ENCODE results near the gene TUBB. TPM values are rescaled to one million over a fixed set of nuclear protein-coding genes. Genes with fewer than 3 reads are reported as not detected.

Gene TUBB
- total and polyA plus RNA-seq, 9 of the 15 experiments (the other 6 are each of a cell fraction or from before 2014, with no cell fraction given): 971 to 2,870 (median 1,478) TPM

DNA sequence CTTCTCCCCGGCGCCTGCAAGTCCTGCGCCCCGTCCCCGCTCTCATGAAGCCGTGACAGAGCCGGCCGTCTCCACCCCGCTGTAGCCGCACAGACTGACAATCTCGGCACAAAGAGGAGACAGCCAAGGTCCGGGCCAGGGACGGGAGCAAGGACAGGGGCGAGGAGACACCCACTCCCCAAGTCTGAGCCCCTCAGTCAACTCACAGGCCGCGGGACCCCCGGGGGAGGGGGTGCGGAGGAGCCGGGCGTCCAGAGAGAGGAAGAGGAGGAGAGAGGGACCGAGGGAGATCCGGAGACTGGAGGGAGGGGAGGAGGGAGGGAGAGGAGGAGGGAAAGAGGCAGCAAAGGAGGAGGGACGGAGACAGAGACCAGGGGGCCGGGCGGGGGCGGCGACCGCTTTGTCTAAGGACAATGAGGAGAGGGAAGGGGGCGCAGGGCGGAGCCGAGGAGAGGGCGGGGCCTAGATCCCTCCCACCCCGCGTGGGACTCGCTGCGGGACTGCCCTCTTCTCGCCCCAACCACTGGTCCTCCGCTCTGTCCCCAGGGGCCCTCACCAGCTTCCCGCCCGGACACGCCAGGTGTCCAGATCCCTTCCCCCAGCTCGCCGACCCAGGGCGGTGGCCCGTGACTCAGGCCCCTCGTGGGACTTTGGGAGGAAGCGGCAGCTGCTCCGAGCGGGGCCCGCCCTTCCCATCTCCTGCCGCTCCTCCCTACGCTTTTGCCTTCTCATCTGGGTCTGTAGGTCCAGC is 33.1 kb upstream of the TUBB start (continued):
- no peak for TF ChIP-seq POU5F1 (IDR thresholded peaks at IDR 0.05; ENCODE audit: borderline replicate concordance, low read depth, low read length, partially characterized antibody)
- TF ChIP-seq, protein P1, sequence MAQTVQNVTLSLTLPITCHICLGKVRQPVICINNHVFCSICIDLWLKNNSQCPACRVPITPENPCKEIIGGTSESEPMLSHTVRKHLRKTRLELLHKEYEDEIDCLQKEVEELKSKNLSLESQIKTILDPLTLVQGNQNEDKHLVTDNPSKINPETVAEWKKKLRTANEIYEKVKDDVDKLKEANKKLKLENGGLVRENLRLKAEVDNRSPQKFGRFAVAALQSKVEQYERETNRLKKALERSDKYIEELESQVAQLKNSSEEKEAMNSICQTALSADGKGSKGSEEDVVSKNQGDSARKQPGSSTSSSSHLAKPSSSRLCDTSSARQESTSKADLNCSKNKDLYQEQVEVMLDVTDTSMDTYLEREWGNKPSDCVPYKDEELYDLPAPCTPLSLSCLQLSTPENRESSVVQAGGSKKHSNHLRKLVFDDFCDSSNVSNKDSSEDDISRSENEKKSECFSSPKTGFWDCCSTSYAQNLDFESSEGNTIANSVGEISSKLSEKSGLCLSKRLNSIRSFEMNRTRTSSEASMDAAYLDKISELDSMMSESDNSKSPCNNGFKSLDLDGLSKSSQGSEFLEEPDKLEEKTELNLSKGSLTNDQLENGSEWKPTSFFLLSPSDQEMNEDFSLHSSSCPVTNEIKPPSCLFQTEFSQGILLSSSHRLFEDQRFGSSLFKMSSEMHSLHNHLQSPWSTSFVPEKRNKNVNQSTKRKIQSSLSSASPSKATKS (CRISPR knock-in tag; IDR thresholded peaks at IDR 0.05): no peak
- no peak for TF ChIP-seq ELF2 (CRISPR knock-in tag; IDR thresholded peaks at IDR 0.05)
- TF ChIP-seq, protein P2, sequence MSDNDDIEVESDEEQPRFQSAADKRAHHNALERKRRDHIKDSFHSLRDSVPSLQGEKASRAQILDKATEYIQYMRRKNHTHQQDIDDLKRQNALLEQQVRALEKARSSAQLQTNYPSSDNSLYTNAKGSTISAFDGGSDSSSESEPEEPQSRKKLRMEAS (CRISPR knock-in tag; IDR thresholded peaks at IDR 0.05): peak; percentile 94
- TF ChIP-seq HNRNPL (IDR thresholded peaks at IDR 0.05; ENCODE audit: low read depth, low read length): no peak
- no peak for TF ChIP-seq ZFP1 (CRISPR knock-in tag; IDR thresholded peaks at IDR 0.05)
- no peak for TF ChIP-seq ZNF408 (CRISPR knock-in tag; IDR thresholded peaks at IDR 0.05; ENCODE audit: low read depth)
- peak; percentile 47; the same call in 1 of the 2 replicates for TF ChIP-seq TGIF2 (CRISPR knock-in tag; IDR thresholded peaks at IDR 0.05)
- TF ChIP-seq ZNF24 (IDR thresholded peaks at IDR 0.05): peak; percentile 70
- peak; percentile 42; the same call in 1 of the 2 replicates for TF ChIP-seq JUN (IDR thresholded peaks at IDR 0.05; ENCODE audit: borderline replicate concordance, low read depth, low read length)
- TF ChIP-seq JUN (CRISPR knock-in tag; IDR thresholded peaks at IDR 0.05; ENCODE audit: borderline replicate concordance): peak; percentile 30; the same call in 1 of the 2 replicates
- no peak for TF ChIP-seq HMG20B (CRISPR knock-in tag; IDR thresholded peaks at IDR 0.05)
- TF ChIP-seq NR2F6 (CRISPR knock-in tag; IDR thresholded peaks at IDR 0.05): no peak
- TF ChIP-seq, protein P3, sequence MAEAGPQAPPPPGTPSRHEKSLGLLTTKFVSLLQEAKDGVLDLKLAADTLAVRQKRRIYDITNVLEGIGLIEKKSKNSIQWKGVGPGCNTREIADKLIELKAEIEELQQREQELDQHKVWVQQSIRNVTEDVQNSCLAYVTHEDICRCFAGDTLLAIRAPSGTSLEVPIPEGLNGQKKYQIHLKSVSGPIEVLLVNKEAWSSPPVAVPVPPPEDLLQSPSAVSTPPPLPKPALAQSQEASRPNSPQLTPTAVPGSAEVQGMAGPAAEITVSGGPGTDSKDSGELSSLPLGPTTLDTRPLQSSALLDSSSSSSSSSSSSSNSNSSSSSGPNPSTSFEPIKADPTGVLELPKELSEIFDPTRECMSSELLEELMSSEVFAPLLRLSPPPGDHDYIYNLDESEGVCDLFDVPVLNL (CRISPR knock-in tag; IDR thresholded peaks at IDR 0.05; ENCODE audit: low read depth): 0 out of 2 replicates have a peak, but pooled peaks have one; percentile 49
- no peak for TF ChIP-seq KAT8 (IDR thresholded peaks at IDR 0.05; ENCODE audit: low read depth)
- TF ChIP-seq PCBP1 (IDR thresholded peaks at IDR 0.05; ENCODE audit: low read depth, low read length, poor library complexity, severe bottlenecking): peak; percentile 11
- no peak for TF ChIP-seq ZNF165 (CRISPR knock-in tag; IDR thresholded peaks at IDR 0.05; ENCODE audit: borderline replicate concordance)
- TF ChIP-seq, protein P4, sequence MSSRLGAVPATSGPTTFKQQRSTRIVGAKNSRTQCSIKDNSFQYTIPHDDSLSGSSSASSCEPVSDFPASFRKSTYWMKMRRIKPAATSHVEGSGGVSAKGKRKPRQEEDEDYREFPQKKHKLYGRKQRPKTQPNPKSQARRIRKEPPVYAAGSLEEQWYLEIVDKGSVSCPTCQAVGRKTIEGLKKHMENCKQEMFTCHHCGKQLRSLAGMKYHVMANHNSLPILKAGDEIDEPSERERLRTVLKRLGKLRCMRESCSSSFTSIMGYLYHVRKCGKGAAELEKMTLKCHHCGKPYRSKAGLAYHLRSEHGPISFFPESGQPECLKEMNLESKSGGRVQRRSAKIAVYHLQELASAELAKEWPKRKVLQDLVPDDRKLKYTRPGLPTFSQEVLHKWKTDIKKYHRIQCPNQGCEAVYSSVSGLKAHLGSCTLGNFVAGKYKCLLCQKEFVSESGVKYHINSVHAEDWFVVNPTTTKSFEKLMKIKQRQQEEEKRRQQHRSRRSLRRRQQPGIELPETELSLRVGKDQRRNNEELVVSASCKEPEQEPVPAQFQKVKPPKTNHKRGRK (tag; IDR thresholded peaks at IDR 0.05): no peak
- no peak for TF ChIP-seq CSDE1 (IDR thresholded peaks at IDR 0.05)
- peak; percentile 87 for TF ChIP-seq RNF2 (IDR thresholded peaks at IDR 0.05)
- TF ChIP-seq ADNP (tag; IDR thresholded peaks at IDR 0.05): no peak
- TF ChIP-seq, protein P5, sequence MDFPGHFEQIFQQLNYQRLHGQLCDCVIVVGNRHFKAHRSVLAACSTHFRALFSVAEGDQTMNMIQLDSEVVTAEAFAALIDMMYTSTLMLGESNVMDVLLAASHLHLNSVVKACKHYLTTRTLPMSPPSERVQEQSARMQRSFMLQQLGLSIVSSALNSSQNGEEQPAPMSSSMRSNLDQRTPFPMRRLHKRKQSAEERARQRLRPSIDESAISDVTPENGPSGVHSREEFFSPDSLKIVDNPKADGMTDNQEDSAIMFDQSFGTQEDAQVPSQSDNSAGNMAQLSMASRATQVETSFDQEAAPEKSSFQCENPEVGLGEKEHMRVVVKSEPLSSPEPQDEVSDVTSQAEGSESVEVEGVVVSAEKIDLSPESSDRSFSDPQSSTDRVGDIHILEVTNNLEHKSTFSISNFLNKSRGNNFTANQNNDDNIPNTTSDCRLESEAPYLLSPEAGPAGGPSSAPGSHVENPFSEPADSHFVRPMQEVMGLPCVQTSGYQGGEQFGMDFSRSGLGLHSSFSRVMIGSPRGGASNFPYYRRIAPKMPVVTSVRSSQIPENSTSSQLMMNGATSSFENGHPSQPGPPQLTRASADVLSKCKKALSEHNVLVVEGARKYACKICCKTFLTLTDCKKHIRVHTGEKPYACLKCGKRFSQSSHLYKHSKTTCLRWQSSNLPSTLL (IDR thresholded peaks at IDR 0.05): no peak; the same call in 1 of the 2 replicates
- TF ChIP-seq NFATC3 (IDR thresholded peaks at IDR 0.05): no peak

Data from K562 (cell line).